ENCODE data around the gene CNTNAP2.

DNA sequence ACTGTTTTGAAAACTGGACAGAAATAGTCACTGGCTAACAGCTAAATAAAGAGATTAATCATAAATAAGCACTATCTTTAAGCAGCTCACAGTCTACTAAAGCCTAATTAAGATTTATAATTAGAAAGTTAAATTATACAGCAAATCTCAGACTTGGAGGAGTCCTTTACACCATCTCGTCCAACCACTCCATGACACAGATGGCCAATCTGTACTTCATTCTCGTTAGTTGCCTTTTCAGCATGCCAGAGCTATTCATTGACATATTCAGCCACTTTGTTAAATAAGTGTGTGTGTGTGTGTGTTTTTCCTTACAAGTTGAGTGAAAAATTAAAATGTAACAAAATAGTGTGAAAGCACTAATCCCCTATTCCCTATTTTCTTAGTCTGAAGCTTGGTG is 1066.7 kb downstream of the CNTNAP2 start:
- TF ChIP-seq, protein P1, sequence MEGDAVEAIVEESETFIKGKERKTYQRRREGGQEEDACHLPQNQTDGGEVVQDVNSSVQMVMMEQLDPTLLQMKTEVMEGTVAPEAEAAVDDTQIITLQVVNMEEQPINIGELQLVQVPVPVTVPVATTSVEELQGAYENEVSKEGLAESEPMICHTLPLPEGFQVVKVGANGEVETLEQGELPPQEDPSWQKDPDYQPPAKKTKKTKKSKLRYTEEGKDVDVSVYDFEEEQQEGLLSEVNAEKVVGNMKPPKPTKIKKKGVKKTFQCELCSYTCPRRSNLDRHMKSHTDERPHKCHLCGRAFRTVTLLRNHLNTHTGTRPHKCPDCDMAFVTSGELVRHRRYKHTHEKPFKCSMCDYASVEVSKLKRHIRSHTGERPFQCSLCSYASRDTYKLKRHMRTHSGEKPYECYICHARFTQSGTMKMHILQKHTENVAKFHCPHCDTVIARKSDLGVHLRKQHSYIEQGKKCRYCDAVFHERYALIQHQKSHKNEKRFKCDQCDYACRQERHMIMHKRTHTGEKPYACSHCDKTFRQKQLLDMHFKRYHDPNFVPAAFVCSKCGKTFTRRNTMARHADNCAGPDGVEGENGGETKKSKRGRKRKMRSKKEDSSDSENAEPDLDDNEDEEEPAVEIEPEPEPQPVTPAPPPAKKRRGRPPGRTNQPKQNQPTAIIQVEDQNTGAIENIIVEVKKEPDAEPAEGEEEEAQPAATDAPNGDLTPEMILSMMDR (IDR thresholded peaks at IDR 0.05; ENCODE audit: insufficient read depth, low read length, poor library complexity, severe bottlenecking) = no peak
- no peak for TF ChIP-seq EZH2phosphoT487 (conservative IDR thresholded peaks at IDR 0.05; ENCODE audit: low read length)
